Sigmoid colon (tissue), 7 donors: ENCODE data around the gene CA6. TPM values are rescaled to one million over a fixed set of nuclear protein-coding genes. Genes with fewer than 3 reads are reported as not detected.
A peak's percentile ranks its signal among the peaks of the same experiment; 100 is the strongest.

ENCODE experiments used
- DNase-seq: peaks from one replicate; pipeline ENCODE4 v3.0.0-alpha.2; 2019
- H3K27ac ChIP-seq, 4 donors: fragments of 200-600 bp; sonication (generic); one replicate each; pipeline ENCODE4 v1.5.1; 2016 to 2019; ENCODE audit warnings: mild to moderate bottlenecking in 1 of 4
- H3K27me3 ChIP-seq, 3 donors: fragments of 200-600 bp; sonication (generic); one replicate each; pipeline ENCODE4 v1.5.1; 2019; ENCODE audit warnings: mild to moderate bottlenecking in 1 of 3
- H3K36me3 ChIP-seq, 4 donors: fragments of 200-600 bp; sonication (generic); one replicate each; pipeline ENCODE4 v1.5.1; 2016 to 2019
- H3K4me1 ChIP-seq, 4 donors: fragments of 200-600 bp; sonication (generic); one replicate each; pipeline ENCODE4 v1.5.1; 2017 to 2019
- H3K4me3 ChIP-seq, 4 donors: fragments of 200-600 bp; sonication (generic); one replicate each; pipeline ENCODE4 v1.5.1; 2017 to 2019; ENCODE audit warnings: mild to moderate bottlenecking in 2 of 4, moderate library complexity in 1 of 4
- H3K9me3 ChIP-seq, 4 donors: fragments of 200-600 bp in 3 of 4; sonication (generic) in 3 of 4; one replicate each; pipeline versions ENCODE4 v1.5.1 to v1.6.1; 2013 to 2019
- EP300 ChIP-seq, 4 donors: sonication (generic); formaldehyde crosslinking; IDR thresholded peaks; one replicate each; pipeline ENCODE4 v1.6.1; 2017; ENCODE audit warnings: antibody characterized with exemption in 4 of 4
- POLR2A ChIP-seq, 2 donors: fragments of 450-650 bp; IDR thresholded peaks; one replicate each; pipeline ENCODE4 v1.6.1; 2016; ENCODE audit warnings: antibody characterized with exemption in 2 of 2, mild to moderate bottlenecking in 2 of 2, moderate library complexity in 2 of 2
- POLR2AphosphoS5 ChIP-seq, 4 donors: sonication (generic); formaldehyde crosslinking; IDR thresholded peaks; one replicate each; pipeline ENCODE4 v1.6.1; 2017; ENCODE audit warnings: antibody characterized with exemption in 4 of 4
- WGBS, 2 donors: extraction: QIAGEN DNeasy Blood & Tissue Kit; methylation state at CpG; one replicate each; pipeline ENCODE4 v1.1.7; 2013; 5-methylcytosine and 5-hydroxymethylcytosine counted together
- intact Hi-C: fragments of 100-400 bp; cut with DNase I; formaldehyde crosslinking; loops from one replicate; pipeline ENCODE4 v1.15.1; 2023
- polyA plus RNA-seq, 3 donors: library from polyadenylated mRNA; stranded (reverse); fragments of 200-250 nt; gene quantifications; one replicate each; pipeline ENCODE4 v1.2.3, GENCODE V29; 2013
- total RNA-seq, 4 donors: library from RNA; depleted of rRNA; stranded (reverse); fragments of >200 nt; gene quantifications; one replicate each; pipeline ENCODE4 v1.1.0, GENCODE V29; 2016
- TF ChIP-seq, protein P1 (sequence below), 4 experiments: fragments of 450-650 bp in 3 of 4; fragments of 200-600 bp in 1 of 4; IDR thresholded peaks; one replicate each; pipeline ENCODE4 v1.5.1; 2016 to 2019; ENCODE audit warnings: antibody characterized with exemption in 4 of 4, mild to moderate bottlenecking in 3 of 4, moderate library complexity in 2 of 4
- donor health status: healthy with polysubstance abuse.
- donor health status: Bipolar disorder and iron deficiency.
- donor health status: healthy.

The CA6 gene
- total and polyA plus RNA-seq, 7 donors, result 0.60 TPM; not detected in 6

DNA sequence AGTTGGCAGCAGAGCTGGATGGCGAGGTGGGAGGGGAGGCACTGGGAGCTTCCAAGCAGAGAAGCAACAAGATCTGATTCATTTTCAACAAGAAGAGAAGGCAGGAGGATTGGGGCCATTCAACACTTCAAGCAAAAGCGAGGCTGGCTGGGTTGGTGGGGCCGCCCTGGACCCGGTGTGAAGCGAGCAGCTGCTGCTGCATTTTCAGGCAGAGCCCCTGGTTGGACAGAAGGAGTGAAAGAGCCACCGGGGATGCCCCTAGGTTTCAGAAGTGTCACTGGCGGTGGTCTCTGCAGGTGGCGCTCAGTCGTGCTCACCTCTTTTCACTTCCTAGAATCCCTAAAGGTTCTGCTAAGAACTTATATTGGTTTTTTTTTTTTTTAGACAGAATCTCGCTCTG lies 62.6 kb downstream of the CA6 start:
- no peaks in the 10 kb centered on the region for H3K27me3 ChIP-seq
- DNase-seq, result no peak
- 83 to 93% methylated on average over 10 of the region's 10 CpGs for WGBS, 2 donors
- H3K4me3 ChIP-seq, result no peak overlapping the region
- peaks cover 0 to 6% (median 0%) of the 10 kb centered on the region in 4 donors for H3K4me1 ChIP-seq
- intact Hi-C loops, result loop anchor here (5.0 kb wide), 2 partner anchors 91 to 151 kb away; no protein-coding TSS in a partner anchor
- no peaks in the 10 kb centered on the region for H3K9me3 ChIP-seq
- no peak overlapping the region for H3K27ac ChIP-seq
- TF ChIP-seq POLR2A (IDR thresholded peaks at IDR 0.05) (no peak), POLR2AphosphoS5 (IDR thresholded peaks at IDR 0.05) (no peak), EP300 (IDR thresholded peaks at IDR 0.05) (no peak)
- TF ChIP-seq, protein P1, sequence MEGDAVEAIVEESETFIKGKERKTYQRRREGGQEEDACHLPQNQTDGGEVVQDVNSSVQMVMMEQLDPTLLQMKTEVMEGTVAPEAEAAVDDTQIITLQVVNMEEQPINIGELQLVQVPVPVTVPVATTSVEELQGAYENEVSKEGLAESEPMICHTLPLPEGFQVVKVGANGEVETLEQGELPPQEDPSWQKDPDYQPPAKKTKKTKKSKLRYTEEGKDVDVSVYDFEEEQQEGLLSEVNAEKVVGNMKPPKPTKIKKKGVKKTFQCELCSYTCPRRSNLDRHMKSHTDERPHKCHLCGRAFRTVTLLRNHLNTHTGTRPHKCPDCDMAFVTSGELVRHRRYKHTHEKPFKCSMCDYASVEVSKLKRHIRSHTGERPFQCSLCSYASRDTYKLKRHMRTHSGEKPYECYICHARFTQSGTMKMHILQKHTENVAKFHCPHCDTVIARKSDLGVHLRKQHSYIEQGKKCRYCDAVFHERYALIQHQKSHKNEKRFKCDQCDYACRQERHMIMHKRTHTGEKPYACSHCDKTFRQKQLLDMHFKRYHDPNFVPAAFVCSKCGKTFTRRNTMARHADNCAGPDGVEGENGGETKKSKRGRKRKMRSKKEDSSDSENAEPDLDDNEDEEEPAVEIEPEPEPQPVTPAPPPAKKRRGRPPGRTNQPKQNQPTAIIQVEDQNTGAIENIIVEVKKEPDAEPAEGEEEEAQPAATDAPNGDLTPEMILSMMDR (IDR thresholded peaks at IDR 0.05), result no peak
- no peaks in the 10 kb centered on the region for H3K36me3 ChIP-seq

DNA sequence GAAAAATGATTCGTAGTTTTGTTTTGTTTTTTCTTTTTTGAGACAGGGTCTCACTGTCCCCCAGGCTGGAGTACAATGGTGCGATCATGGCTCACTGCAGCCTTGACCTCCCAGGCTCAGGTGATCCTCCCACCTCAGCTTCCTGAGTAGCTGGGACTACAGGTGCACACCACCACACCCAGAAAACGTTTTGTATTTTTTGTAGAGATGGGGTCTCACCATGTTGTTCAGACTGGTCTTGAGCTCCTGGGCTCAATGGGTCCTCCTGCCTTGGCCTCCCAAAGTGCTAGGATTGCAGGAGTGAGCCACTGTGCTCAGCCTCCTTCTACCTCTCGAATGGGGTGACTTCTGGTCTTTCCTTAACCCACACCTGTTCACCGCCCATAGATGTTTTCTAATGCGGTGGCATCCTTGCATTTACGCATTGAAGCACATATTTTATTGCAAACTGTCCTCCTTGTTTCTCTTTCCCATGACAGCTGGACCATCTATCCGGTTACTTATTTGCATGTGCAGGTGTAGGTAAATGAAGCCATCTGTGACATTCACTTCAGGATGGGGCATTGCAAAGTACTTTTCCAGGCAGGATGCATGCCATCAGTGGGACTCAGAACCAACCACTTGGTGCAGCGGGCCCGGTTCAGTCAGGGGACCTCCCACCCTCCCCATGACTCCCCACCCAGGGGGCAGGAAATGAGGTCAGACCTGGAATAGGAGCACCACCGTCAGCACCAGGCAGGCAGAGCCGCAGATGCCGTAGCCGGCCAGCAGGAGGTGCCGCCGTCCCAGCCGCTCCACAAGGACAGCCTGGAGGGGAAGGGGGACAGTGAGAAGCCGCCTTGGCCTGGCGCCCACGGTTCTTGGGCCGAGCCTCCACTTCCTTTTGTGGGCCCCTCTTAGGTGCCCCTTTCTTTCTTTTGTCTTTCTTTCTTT lies 64.0 kb downstream of the CA6 start:
- Histone ChIP-seq H3K4me3 (no peak overlapping the region), H3K4me1 (peaks cover 0 to 6% (median 0%) of the 10 kb centered on the region in 4 donors), H3K36me3 (no peaks in the 10 kb centered on the region), H3K27me3 (no peaks in the 10 kb centered on the region), H3K9me3 (no peaks in the 10 kb centered on the region), H3K27ac (no peak overlapping the region)
- intact Hi-C loops, result loop anchor here (1.0 to 5.0 kb wide), 3 partner anchors 92 to 152 kb away; no protein-coding TSS in a partner anchor
- WGBS, 2 donors, result 64 to 65% methylated on average over 21 of the region's 21 CpGs
- DNase-seq, result no peak
- TF ChIP-seq, protein P1 (IDR thresholded peaks at IDR 0.05), result peak; percentile 28 to 55 (median 38)
- TF ChIP-seq POLR2A (IDR thresholded peaks at IDR 0.05), result no peak

DNA sequence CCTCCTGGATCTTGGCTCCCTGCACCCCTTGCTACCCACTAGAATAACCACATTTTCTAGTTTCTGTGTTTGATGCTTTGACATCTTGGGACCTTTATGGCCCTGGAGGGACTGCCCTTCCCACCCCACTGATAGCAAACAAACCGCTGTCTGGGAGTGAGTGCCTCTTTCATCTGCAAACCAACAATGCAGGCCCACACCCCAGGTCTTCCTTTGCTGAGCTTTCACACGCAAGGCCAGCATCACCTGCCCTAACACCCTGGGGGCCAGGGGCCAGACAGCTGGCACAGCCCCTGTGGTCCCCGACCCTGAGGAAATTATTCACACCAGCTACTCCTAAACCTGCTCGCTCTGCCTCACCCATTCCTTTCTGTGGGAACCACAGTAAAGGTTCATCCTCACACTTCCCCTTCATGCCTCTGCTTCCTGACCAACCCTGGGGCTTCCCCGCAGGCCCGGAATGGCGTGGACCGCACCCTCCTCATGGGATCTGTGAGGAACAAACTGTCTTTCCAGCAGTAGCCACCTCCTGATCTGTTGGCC lies 65.2 kb downstream of the CA6 start:
- H3K4me3 ChIP-seq, result no peak overlapping the region
- 30 to 51% methylated on average over 8 of the region's 8 CpGs for WGBS, 2 donors
- no peaks in the 10 kb centered on the region for H3K36me3 ChIP-seq
- no peaks in the 10 kb centered on the region for H3K27me3 ChIP-seq
- peak; percentile 78 for DNase-seq
- no peak overlapping the region for H3K27ac ChIP-seq
- intact Hi-C loops, result loop anchor here (1.0 kb wide), 1 partner anchor 90 kb away; no protein-coding TSS in a partner anchor
- no peaks in the 10 kb centered on the region for H3K9me3 ChIP-seq
- no peaks in the 10 kb centered on the region for H3K4me1 ChIP-seq
- TF ChIP-seq POLR2AphosphoS5 (IDR thresholded peaks at IDR 0.05) (no peak), POLR2A (IDR thresholded peaks at IDR 0.05) (no peak), EP300 (IDR thresholded peaks at IDR 0.05) (no peak)
- TF ChIP-seq, protein P1 (IDR thresholded peaks at IDR 0.05), result no peak

DNA sequence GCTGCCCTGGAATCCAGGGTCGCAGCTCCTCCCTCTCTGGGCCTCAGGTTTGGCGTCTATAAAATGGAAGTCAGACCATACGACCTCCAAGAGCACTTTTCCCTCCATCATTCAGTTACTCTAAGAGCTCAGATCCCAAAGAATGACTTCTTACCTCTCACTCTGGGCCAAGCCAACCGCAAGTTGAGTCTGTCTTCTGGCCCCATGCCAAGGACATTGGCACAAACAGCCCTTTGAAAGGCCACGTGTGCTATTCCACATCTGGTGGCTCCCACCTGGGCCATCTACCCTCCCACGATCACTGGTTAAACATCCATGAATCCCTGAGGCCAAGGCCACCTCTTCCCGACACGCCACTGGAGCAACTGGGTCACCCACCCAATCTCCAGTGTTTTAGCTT lies 68.2 kb downstream of the CA6 start:
- TF ChIP-seq, protein P1 (IDR thresholded peaks at IDR 0.05), result no peak
- TF ChIP-seq POLR2A (IDR thresholded peaks at IDR 0.05), result no peak
- no peak for TF ChIP-seq POLR2AphosphoS5 (IDR thresholded peaks at IDR 0.05)
- no peak for TF ChIP-seq EP300 (IDR thresholded peaks at IDR 0.05)
- H3K9me3 ChIP-seq, result no peaks in the 10 kb centered on the region
- no peaks in the 10 kb centered on the region for H3K4me1 ChIP-seq
- no peaks in the 10 kb centered on the region for H3K36me3 ChIP-seq
- H3K4me3 ChIP-seq, result no peak overlapping the region
- intact Hi-C loops, result no loop called here
- no peak overlapping the region for H3K27ac ChIP-seq
- 72 to 83% methylated on average over 8 of the region's 8 CpGs for WGBS, 2 donors
- no peak for DNase-seq
- no peaks in the 10 kb centered on the region for H3K27me3 ChIP-seq
